Measurements from ENCODE around the gene ACTA1. TPM values are rescaled to one million over a fixed set of nuclear protein-coding genes. Genes with fewer than 3 reads are reported as not detected.

The ACTA1 gene
- polyA plus RNA-seq, 2 of the 4 experiments (the other 2 are of a cell fraction): 0.16 to 0.25 TPM

GRCh38 chr1:229440851-229441537 lies 7.1 kb upstream of the ACTA1 start (continued):
- TF ChIP-seq MAFK (IDR thresholded peaks at IDR 0.05; ENCODE audit: partially characterized antibody) (no peak), BHLHE40 (IDR thresholded peaks at IDR 0.05; ENCODE audit: low read depth, low read length) (no peak), POLR2A (IDR thresholded peaks at IDR 0.05; ENCODE audit: low read length) (no peak), HOXB5 (CRISPR knock-in tag; IDR thresholded peaks at IDR 0.05) (no peak)

- ChIA-PET POLR2A (no interaction called here), CTCF (no interaction called here)
- no peak overlapping the region for H3K4me2 ChIP-seq
- no peak for ATAC-seq
- TF ChIP-seq ESRRA (IDR thresholded peaks at IDR 0.05; ENCODE audit: borderline replicate concordance, low read length) (no peak), EHF (CRISPR knock-in tag; IDR thresholded peaks at IDR 0.05) (no peak), JUNB (IDR thresholded peaks at IDR 0.05) (no peak), EHMT2 (IDR thresholded peaks at IDR 0.05; ENCODE audit: low read depth) (no peak), RFX5 (IDR thresholded peaks at IDR 0.05) (no peak), CHD2 (IDR thresholded peaks at IDR 0.05; ENCODE audit: low read length, partially characterized antibody) (no peak), POLR2A (IDR thresholded peaks at IDR 0.05; ENCODE audit: low read length) (no peak), HOXB5 (CRISPR knock-in tag; IDR thresholded peaks at IDR 0.05) (no peak), ZFP36 (IDR thresholded peaks at IDR 0.05; ENCODE audit: borderline replicate concordance, partially characterized antibody) (no peak), HOXA7 (CRISPR knock-in tag; IDR thresholded peaks at IDR 0.05) (no peak), SMC3 (IDR thresholded peaks at IDR 0.05) (no peak), NFE2L2 (conservative IDR thresholded peaks at IDR 0.05; ENCODE audit: low read length) (no peak), ZNF302 (CRISPR knock-in tag; IDR thresholded peaks at IDR 0.05) (no peak), KDM1A (IDR thresholded peaks at IDR 0.05; ENCODE audit: low read depth) (no peak)
- TF ChIP-seq, protein P1, sequence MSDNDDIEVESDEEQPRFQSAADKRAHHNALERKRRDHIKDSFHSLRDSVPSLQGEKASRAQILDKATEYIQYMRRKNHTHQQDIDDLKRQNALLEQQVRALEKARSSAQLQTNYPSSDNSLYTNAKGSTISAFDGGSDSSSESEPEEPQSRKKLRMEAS (IDR thresholded peaks at IDR 0.05): no peak
- TF ChIP-seq, protein P2, sequence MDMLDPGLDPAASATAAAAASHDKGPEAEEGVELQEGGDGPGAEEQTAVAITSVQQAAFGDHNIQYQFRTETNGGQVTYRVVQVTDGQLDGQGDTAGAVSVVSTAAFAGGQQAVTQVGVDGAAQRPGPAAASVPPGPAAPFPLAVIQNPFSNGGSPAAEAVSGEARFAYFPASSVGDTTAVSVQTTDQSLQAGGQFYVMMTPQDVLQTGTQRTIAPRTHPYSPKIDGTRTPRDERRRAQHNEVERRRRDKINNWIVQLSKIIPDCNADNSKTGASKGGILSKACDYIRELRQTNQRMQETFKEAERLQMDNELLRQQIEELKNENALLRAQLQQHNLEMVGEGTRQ (IDR thresholded peaks at IDR 0.05): no peak
- no peak overlapping the region for H3K4me3 ChIP-seq
- H3K9me3 ChIP-seq: no peaks in the 10 kb centered on the region
- DNase-seq (ENCODE audit: low read depth in 1 of 2, low spot score in 1 of 2): no peak
- no peak overlapping the region for H3K27ac ChIP-seq
- no peak for FAIRE-seq
- 89% methylated on average over 3 of the region's 3 CpGs for WGBS (ENCODE audit: missing lambda C conversion rate)
- H3K4me1 ChIP-seq: peaks cover 4% of the 10 kb centered on the region; the same call in 1 of the 3 replicates
These were observed 4.1 kb upstream of the ACTA1 start for GRCh38 chr1:229438021-229438420.

DNA sequence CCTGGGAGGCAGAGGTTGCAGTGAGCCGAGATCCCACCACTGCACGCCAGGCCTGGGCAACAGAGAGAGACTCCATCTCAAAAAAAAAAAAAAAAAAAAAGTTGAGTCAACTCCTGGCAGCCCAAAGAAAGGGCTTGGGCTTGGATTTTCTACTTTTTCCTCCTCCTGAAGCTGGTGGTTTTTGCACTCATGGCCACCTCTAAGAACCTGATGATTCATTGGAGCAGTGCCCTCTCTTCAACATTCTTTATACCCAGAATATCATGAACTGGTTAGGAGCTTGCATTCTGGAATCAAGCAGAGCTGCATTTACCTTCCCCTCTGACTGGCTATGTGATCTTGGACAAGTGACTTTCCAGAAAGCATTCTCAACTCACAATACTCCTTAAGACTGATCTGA lies 3.5 kb upstream of the ACTA1 start:
- peaks cover 4% of the 10 kb centered on the region; the same call in 1 of the 3 replicates for H3K4me1 ChIP-seq
- ChIA-PET CTCF (interaction anchor here (0.9 to 1.5 kb wide), 2 partner anchors 11 to 15 kb away, joined by 3 to 7 read pairs; no protein-coding TSS in a partner anchor), POLR2A (no interaction called here)
- no peak overlapping the region for H3K4me2 ChIP-seq
- no peak overlapping the region for H3K4me3 ChIP-seq
- 100% methylated on average over 1 of the region's 2 CpGs for WGBS (ENCODE audit: missing lambda C conversion rate)
- TF ChIP-seq MYC (IDR thresholded peaks at IDR 0.05; ENCODE audit: borderline replicate concordance, low read length) (no peak), POLR2A (IDR thresholded peaks at IDR 0.05; ENCODE audit: low read length) (no peak), KDM1A (IDR thresholded peaks at IDR 0.05; ENCODE audit: low read depth) (no peak), FOSB (CRISPR knock-in tag; IDR thresholded peaks at IDR 0.05) (no peak), MAZ (IDR thresholded peaks at IDR 0.05; ENCODE audit: borderline replicate concordance, low read depth, low read length) (no peak), HOXB5 (CRISPR knock-in tag; IDR thresholded peaks at IDR 0.05) (no peak)
- TF ChIP-seq, protein P3, sequence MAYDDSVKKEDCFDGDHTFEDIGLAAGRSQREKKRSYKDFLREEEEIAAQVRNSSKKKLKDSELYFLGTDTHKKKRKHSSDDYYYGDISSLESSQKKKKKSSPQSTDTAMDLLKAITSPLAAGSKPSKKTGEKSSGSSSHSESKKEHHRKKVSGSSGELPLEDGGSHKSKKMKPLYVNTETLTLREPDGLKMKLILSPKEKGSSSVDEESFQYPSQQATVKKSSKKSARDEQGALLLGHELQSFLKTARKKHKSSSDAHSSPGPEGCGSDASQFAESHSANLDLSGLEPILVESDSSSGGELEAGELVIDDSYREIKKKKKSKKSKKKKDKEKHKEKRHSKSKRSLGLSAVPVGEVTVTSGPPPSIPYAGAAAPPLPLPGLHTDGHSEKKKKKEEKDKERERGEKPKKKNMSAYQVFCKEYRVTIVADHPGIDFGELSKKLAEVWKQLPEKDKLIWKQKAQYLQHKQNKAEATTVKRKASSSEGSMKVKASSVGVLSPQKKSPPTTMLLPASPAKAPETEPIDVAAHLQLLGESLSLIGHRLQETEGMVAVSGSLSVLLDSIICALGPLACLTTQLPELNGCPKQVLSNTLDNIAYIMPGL (CRISPR knock-in tag; IDR thresholded peaks at IDR 0.05; ENCODE audit: borderline replicate concordance): no peak
- TF ChIP-seq, protein P2 (IDR thresholded peaks at IDR 0.05): no peak
- no peak for FAIRE-seq
- ATAC-seq: no peak
- no peaks in the 10 kb centered on the region for H3K9me3 ChIP-seq
- no peak overlapping the region for H3K27ac ChIP-seq
- no peak for DNase-seq (ENCODE audit: low read depth in 1 of 2, low spot score in 1 of 2)
